CD14-positive monocyte (primary cell): Measurements from ENCODE around the gene SYNDIG1. TPM values are rescaled to one million over a fixed set of nuclear protein-coding genes. Genes with fewer than 3 reads are reported as not detected.

Experiments
- DNase-seq, 3 donors: peaks; one replicate each; pipeline ENCODE4 v3.0.0-alpha.2; 2011 to 2022
- H2AFZ ChIP-seq: 2 replicates; pipeline ENCODE4 v1.6.0; 2012; ENCODE audit warnings: mild to moderate bottlenecking, low read depth, low read length, inconsistent platforms; ENCODE audit not compliant: insufficient read depth, poor library complexity, severe bottlenecking
- H3K27ac ChIP-seq, 2 donors: 1 replicate in 1 of 2; 2 replicates in 1 of 2; pipeline ENCODE4 v1.5.1; 2012 to 2013; ENCODE audit warnings: low read length in 2 of 2, control low read depth in 1 of 2, inconsistent platforms in 1 of 2, low read depth in 1 of 2, mild to moderate bottlenecking in 1 of 2
- H3K27me3 ChIP-seq, 2 donors: one replicate each; pipeline versions ENCODE4 v1.6.0 to v1.6.1; 2011 to 2013; ENCODE audit warnings: low read length in 2 of 2; ENCODE audit not compliant: control insufficient read depth in 2 of 2, insufficient read depth in 2 of 2
- H3K36me3 ChIP-seq, 2 donors: replicated peaks in 1 of 2; 1 replicate in 1 of 2; 2 replicates in 1 of 2; pipeline versions ENCODE4 v1.5.1 to v1.6.1; 2012 to 2013; ENCODE audit warnings: low read length in 2 of 2, control low read depth in 1 of 2, inconsistent platforms in 1 of 2, mild to moderate bottlenecking in 1 of 2; ENCODE audit not compliant: insufficient read depth in 2 of 2, control insufficient read depth in 1 of 2
- H3K4me1 ChIP-seq, 2 donors: 1 replicate in 1 of 2; 2 replicates in 1 of 2; pipeline versions ENCODE4 v1.5.1 to v1.6.1; 2012 to 2013; ENCODE audit warnings: low read length in 2 of 2, control low read depth in 1 of 2, inconsistent platforms in 1 of 2, mild to moderate bottlenecking in 1 of 2, moderate library complexity in 1 of 2; ENCODE audit not compliant: insufficient read depth in 2 of 2, control insufficient read depth in 1 of 2
- H3K4me2 ChIP-seq: replicated peaks from 2 replicates; pipeline ENCODE3; 2012; ENCODE audit warnings: low read length, moderate library complexity, mild to moderate bottlenecking; ENCODE audit not compliant: poor library complexity, severe bottlenecking; ENCODE audit errors: extremely low read depth
- H3K4me3 ChIP-seq, 3 experiments: fragments of 200-600 bp in 1 of 3; sonication (generic) in 1 of 3; replicated peaks in 1 of 3; 1 replicate in 2 of 3; 2 replicates in 1 of 3; pipeline ENCODE4 v1.5.1; 2011 to 2013; ENCODE audit warnings: low read length in 3 of 3, mild to moderate bottlenecking in 3 of 3, control low read depth in 2 of 3, low read depth in 2 of 3, inconsistent platforms in 1 of 3, moderate library complexity in 1 of 3
- H3K79me2 ChIP-seq: 2 replicates; pipeline ENCODE4 v1.6.0; 2012; ENCODE audit warnings: mild to moderate bottlenecking, control low read depth, inconsistent platforms, low read length, moderate library complexity; ENCODE audit not compliant: insufficient read depth
- H3K9ac ChIP-seq: 2 replicates; pipeline ENCODE4 v1.6.0; 2017; ENCODE audit warnings: low read length, mild to moderate bottlenecking; ENCODE audit not compliant: insufficient read depth, poor library complexity, severe bottlenecking
- H3K9me3 ChIP-seq, 2 donors: replicated peaks in 1 of 2; 1 replicate in 1 of 2; 2 replicates in 1 of 2; pipeline versions ENCODE4 v1.5.1 to v1.6.1; 2012 to 2013; ENCODE audit warnings: low read length in 2 of 2, control low read depth in 1 of 2; ENCODE audit not compliant: control insufficient read depth in 1 of 2, insufficient read depth in 1 of 2
- H4K20me1 ChIP-seq: 2 replicates; pipeline ENCODE4 v1.6.0; 2012; ENCODE audit warnings: mild to moderate bottlenecking, low read length, control low read depth, moderate library complexity; ENCODE audit not compliant: insufficient read depth
- H3K27ac Mint-ChIP-seq, 7 donors: one replicate each; pipeline ENCODE4 v1.8.0; 2020; ENCODE audit warnings: mild to moderate bottlenecking in 7 of 7, mixed read lengths in 7 of 7, moderate library complexity in 6 of 7, inconsistent platforms in 2 of 7
- H3K27me3 Mint-ChIP-seq, 3 donors: one replicate each; pipeline ENCODE4 v1.8.0; 2021 to 2022; ENCODE audit warnings: low read depth in 3 of 3, mild to moderate bottlenecking in 3 of 3, mixed read lengths in 3 of 3, moderate library complexity in 3 of 3, inconsistent platforms in 1 of 3
- H3K36me3 Mint-ChIP-seq, 2 donors: one replicate each; pipeline ENCODE4 v1.8.0; 2020; ENCODE audit warnings: mixed read lengths in 2 of 2, inconsistent platforms in 1 of 2, mild to moderate bottlenecking in 1 of 2
- H3K4me1 Mint-ChIP-seq: one replicate; pipeline ENCODE4 v1.8.0; 2020; ENCODE audit warnings: mild to moderate bottlenecking, mixed read lengths
- H3K4me3 Mint-ChIP-seq, 2 donors: one replicate each; pipeline ENCODE4 v1.8.0; 2020; ENCODE audit warnings: mild to moderate bottlenecking in 2 of 2, mixed read lengths in 2 of 2, moderate library complexity in 1 of 2
- H3K9me3 Mint-ChIP-seq, 7 donors: one replicate each; pipeline ENCODE4 v1.8.0; 2020 to 2022; ENCODE audit warnings: mixed read lengths in 7 of 7, mild to moderate bottlenecking in 6 of 7, moderate library complexity in 6 of 7, inconsistent platforms in 2 of 7
- WGBS: methylation state at CpG from one replicate; pipeline ENCODE4 v1.1.5; 2013; ENCODE audit warnings: missing lambda C conversion rate; ENCODE audit not compliant: insufficient coverage; 5-methylcytosine and 5-hydroxymethylcytosine counted together
- intact Hi-C, 2 donors: fragments of 100-400 bp; cut with micrococcal nuclease; formaldehyde crosslinking; loops; one replicate each; pipeline versions ENCODE4 v1.15.0 to v1.15.1; 2023
- polyA plus RNA-seq, 3 donors: library from polyadenylated mRNA; depleted of rRNA in 1 of 3; unstranded in 2 of 3; stranded (reverse) in 1 of 3; fragments of 300-500 nt in 2 of 3; fragments of >200 nt in 1 of 3; fragmentation: Illumina TruSeq in 2 of 3; gene quantifications; 1 replicate in 2 of 3; 2 replicates in 1 of 3; pipeline ENCODE4 v1.2.3, GENCODE V29; 2012 to 2021
- TF ChIP-seq, protein P1 (sequence below): fragments of 200-600 bp; IDR thresholded peaks from one replicate; pipeline ENCODE4 v1.8.0; 2022; ENCODE audit warnings: antibody characterized with exemption, mild to moderate bottlenecking

The SYNDIG1 gene
- polyA plus RNA-seq, 3 donors, result not detected

DNA sequence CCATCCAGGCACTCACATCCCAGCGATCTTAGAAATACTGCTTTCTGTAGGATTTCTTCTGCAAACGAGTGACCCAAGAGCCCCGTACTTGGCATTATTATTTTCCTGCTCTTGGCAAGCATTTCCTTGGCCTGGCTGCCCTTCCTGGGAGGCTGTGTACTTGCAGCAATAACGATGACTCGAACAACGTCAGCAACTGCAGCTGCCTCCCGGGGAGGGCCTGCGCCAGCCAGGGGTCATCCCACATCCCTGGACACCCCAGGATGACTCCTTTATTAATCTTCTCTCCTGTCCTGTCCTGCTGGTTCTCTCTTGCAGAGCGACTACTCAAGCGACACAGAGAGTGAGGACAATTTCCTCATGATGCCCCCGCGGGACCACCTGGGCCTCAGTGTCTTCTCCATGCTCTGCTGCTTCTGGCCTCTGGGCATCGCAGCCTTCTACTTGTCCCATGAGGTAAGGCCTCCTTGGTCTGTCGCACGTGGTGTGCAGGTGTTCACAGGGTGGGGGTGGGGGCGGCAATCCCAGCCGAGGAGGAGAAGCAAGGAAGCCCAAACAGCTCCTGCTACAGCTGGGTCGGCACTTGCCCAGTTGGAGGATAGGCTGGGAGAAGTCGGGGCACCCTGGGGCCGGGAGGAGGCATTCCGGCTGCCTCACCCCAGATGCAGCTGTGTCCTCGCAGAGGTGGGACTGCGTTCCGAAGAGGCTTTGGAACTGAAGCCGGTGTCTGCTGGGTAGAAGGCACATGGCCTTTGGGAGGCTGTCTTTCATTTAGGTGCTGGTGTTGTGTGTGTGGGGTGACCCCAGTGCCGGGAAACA is 115.3 kb downstream of the SYNDIG1 start:
- H3K79me2 ChIP-seq, result no peaks in the 10 kb centered on the region
- Mint-ChIP-seq H3K4me1 (no peaks in the 10 kb centered on the region), H3K9me3 (peaks cover 0 to 3% (median 0%) of the 10 kb centered on the region in 7 donors), H3K4me3 (no peak overlapping the region), H3K27me3 (peaks cover 2 to 5% (median 5%) of the 10 kb centered on the region in 3 donors), H3K36me3 (no peaks in the 10 kb centered on the region), H3K27ac (no peak overlapping the region)
- H3K27me3 ChIP-seq, result no peaks in the 10 kb centered on the region
- H3K4me2 ChIP-seq, result no peak overlapping the region
- no peak overlapping the region for H3K4me3 ChIP-seq
- intact Hi-C loops, result no loop called here
- H2AFZ ChIP-seq, result no peak overlapping the region
- no peaks in the 10 kb centered on the region for H3K4me1 ChIP-seq
- no peak overlapping the region for H3K9ac ChIP-seq
- 88% methylated on average over 25 of the region's 26 CpGs for WGBS
- no peaks in the 10 kb centered on the region for H3K9me3 ChIP-seq
- no peaks in the 10 kb centered on the region for H3K36me3 ChIP-seq
- no peaks in the 10 kb centered on the region for H4K20me1 ChIP-seq
- DNase-seq, result no peak
- H3K27ac ChIP-seq, result no peak overlapping the region
- TF ChIP-seq, protein P1, sequence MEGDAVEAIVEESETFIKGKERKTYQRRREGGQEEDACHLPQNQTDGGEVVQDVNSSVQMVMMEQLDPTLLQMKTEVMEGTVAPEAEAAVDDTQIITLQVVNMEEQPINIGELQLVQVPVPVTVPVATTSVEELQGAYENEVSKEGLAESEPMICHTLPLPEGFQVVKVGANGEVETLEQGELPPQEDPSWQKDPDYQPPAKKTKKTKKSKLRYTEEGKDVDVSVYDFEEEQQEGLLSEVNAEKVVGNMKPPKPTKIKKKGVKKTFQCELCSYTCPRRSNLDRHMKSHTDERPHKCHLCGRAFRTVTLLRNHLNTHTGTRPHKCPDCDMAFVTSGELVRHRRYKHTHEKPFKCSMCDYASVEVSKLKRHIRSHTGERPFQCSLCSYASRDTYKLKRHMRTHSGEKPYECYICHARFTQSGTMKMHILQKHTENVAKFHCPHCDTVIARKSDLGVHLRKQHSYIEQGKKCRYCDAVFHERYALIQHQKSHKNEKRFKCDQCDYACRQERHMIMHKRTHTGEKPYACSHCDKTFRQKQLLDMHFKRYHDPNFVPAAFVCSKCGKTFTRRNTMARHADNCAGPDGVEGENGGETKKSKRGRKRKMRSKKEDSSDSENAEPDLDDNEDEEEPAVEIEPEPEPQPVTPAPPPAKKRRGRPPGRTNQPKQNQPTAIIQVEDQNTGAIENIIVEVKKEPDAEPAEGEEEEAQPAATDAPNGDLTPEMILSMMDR, result no peak

DNA sequence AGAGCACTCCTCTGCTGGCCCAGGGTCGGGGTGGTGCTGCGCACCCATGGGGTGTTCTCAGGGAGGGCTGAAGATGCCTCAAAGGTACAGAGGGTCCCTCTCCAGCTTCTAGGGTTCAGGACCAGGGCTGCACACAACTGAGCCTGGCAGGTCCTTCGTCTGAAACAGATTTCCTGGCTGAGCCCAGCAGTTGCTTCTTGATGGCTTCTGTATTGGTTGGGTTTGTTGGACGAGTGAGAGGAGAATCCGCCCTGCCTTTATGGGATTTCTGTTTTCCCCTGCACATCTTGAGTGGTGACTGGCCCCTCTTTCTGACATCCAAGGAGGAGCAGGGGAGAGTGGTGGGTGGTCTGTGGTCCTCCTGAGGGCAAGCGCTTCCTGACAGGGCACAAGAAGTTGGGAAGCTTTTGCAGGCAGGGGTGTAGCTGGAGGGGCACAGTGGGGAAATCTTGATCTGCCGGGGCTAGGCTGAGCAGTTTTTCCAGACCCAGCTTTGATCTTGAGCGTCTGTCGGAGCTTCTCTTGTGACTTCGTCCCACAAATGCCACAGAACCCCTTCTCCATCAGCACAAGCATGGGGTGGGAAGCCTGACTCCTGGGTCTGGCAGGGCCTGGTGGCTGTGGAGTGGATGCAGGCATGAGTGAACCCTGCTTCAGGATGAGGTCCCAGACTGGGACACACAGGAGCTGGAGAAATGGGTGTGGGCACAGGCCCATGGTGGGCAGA is 116.5 kb downstream of the SYNDIG1 start:
- no peak for DNase-seq
- H3K4me2 ChIP-seq, result no peak overlapping the region
- no peaks in the 10 kb centered on the region for H3K36me3 ChIP-seq
- no peaks in the 10 kb centered on the region for H3K36me3 Mint-ChIP-seq
- H4K20me1 ChIP-seq, result no peaks in the 10 kb centered on the region
- peaks cover 2 to 5% (median 4%) of the 10 kb centered on the region in 3 donors for H3K27me3 Mint-ChIP-seq
- H3K27me3 ChIP-seq, result no peaks in the 10 kb centered on the region
- no peak overlapping the region for H3K4me3 Mint-ChIP-seq
- H3K4me1 Mint-ChIP-seq, result no peaks in the 10 kb centered on the region
- H3K9me3 Mint-ChIP-seq, result peaks cover 0 to 3% (median 0%) of the 10 kb centered on the region in 7 donors
- WGBS, result 98% methylated on average over 7 of the region's 10 CpGs
- H3K4me1 ChIP-seq, result no peaks in the 10 kb centered on the region
- H3K9ac ChIP-seq, result no peak overlapping the region
- no peak overlapping the region for H3K4me3 ChIP-seq
- no peaks in the 10 kb centered on the region for H3K79me2 ChIP-seq
- H3K27ac Mint-ChIP-seq, result no peak overlapping the region
- TF ChIP-seq, protein P1, result no peak
- no peak overlapping the region for H3K27ac ChIP-seq
- intact Hi-C loops, result no loop called here
- H3K9me3 ChIP-seq, result no peaks in the 10 kb centered on the region
- H2AFZ ChIP-seq, result no peak overlapping the region
